Epidermal melanocyte (primary cell): ENCODE measurements around the gene KRTAP12-4.
"Not testable (repeated sequence)": the region's sequence is repeated elsewhere in the genome, so short reads cannot be mapped to it uniquely, and the experiment has no call there.

Experiments used
- DNase-seq: peaks from one replicate; pipeline ENCODE4 v3.0.0; 2011; ENCODE audit warnings: low spot score; ENCODE audit not compliant: insufficient read length

The KRTAP12-4 gene

GRCh38 chr21:44612669-44613229 lies 41.7 kb downstream of the KRTAP12-4 start:
- DNase-seq, result no peak

GRCh38 chr21:44612029-44612486 lies 42.4 kb downstream of the KRTAP12-4 start, which contains the start of gene KRTAP10-8:
KRTAP10-8 (plus strand) TSS chr21:44612079; CDS start chr21:44612101, 22 bp downstream.
- DNase-seq, result no peak

GRCh38 chr21:44611551-44611950 lies 42.9 kb downstream of the KRTAP12-4 start:
- no peak for DNase-seq

GRCh38 chr21:44610157-44610843 lies 44.2 kb downstream of the KRTAP12-4 start:
- not testable (repeated sequence) for DNase-seq

GRCh38 chr21:44609193-44609592 lies 45.3 kb downstream of the KRTAP12-4 start:
- no peak for DNase-seq

GRCh38 chr21:44606495-44606894 lies 48.0 kb downstream of the KRTAP12-4 start:
- DNase-seq, result no peak
